B cell (primary cell): ENCODE results near the gene GRK5. TPM values are rescaled to one million over a fixed set of nuclear protein-coding genes. Genes with fewer than 3 reads are reported as not detected.

Experiments used
- ATAC-seq: fragments of 200-7000 bp; cut with Tn5 transposase; one replicate; pipeline ENCODE4 v1.10.0; 2021; ENCODE audit warnings: low read depth, mild to moderate bottlenecking, moderate number of reproducible peaks, moderate library complexity
- CTCF ChIA-PET: fragments of 350-600 bp; sonication (Branson Sonifier 250); formaldehyde crosslinking; loops from one replicate; lab custom pipeline; 2021; ENCODE audit warnings: antibody characterized with exemption, inconsistent platforms; lab: Charles Lee
- POLR2A ChIA-PET: fragments of 350-600 bp; sonication (Branson Sonifier 250); formaldehyde crosslinking; loops from one replicate; lab custom pipeline; 2021; ENCODE audit warnings: antibody characterized with exemption; lab: Charles Lee
- DNase-seq: peaks from one replicate; pipeline ENCODE4 v3.0.0; 2013
- H2AFZ ChIP-seq: 2 replicates; pipeline ENCODE4 v1.6.1; 2012; ENCODE audit warnings: mild to moderate bottlenecking, low read depth, low read length; ENCODE audit not compliant: insufficient read depth, poor library complexity, severe bottlenecking
- H3K27ac ChIP-seq, 2 donors: 1 replicate in 1 of 2; 2 replicates in 1 of 2; pipeline ENCODE4 v1.5.1; 2012 to 2013; ENCODE audit warnings: low read length in 2 of 2, mild to moderate bottlenecking in 2 of 2, moderate library complexity in 1 of 2
- H3K27me3 ChIP-seq, 4 experiments: fragments of 200-600 bp in 1 of 4; sonication (generic) in 1 of 4; replicated peaks in 1 of 4; 1 replicate in 2 of 4; 2 replicates in 2 of 4; pipeline versions ENCODE4 v1.6.1 to v1.7.0; 2013 to 2016; ENCODE audit warnings: low read length in 3 of 4, mild to moderate bottlenecking in 2 of 4, mixed read lengths in 1 of 4, moderate library complexity in 1 of 4; ENCODE audit not compliant: insufficient read depth in 4 of 4, control insufficient read depth in 3 of 4; ENCODE audit errors: control extremely low read depth in 1 of 4
- H3K36me3 ChIP-seq, 2 experiments: replicated peaks in 1 of 2; 1 replicate in 1 of 2; 2 replicates in 1 of 2; pipeline versions ENCODE4 v1.6.1 to v1.7.1; 2013; ENCODE audit warnings: low read length in 1 of 2; ENCODE audit not compliant: insufficient read depth in 2 of 2, control insufficient read depth in 1 of 2; ENCODE audit errors: control extremely low read depth in 1 of 2, extremely low read depth in 1 of 2
- H3K4me1 ChIP-seq, 2 donors: fragments of 200-600 bp in 1 of 2; sonication (generic) in 1 of 2; 1 replicate in 1 of 2; 2 replicates in 1 of 2; pipeline versions ENCODE4 v1.5.1 to v1.6.1; 2013 to 2017; ENCODE audit warnings: low read length in 2 of 2; ENCODE audit not compliant: control insufficient read depth in 2 of 2, insufficient read depth in 2 of 2
- H3K4me2 ChIP-seq: replicated peaks from 2 replicates; pipeline ENCODE3; 2012; ENCODE audit warnings: mild to moderate bottlenecking, low read depth, low read length; ENCODE audit not compliant: poor library complexity, severe bottlenecking
- H3K4me3 ChIP-seq, 5 experiments: fragments of 200-600 bp in 1 of 5; sonication (generic) in 1 of 5; 1 replicate in 3 of 5; 2 replicates in 2 of 5; pipeline versions ENCODE4 v1.5.1 to v1.7.0; 2011 to 2016; ENCODE audit warnings: low read length in 4 of 5, mild to moderate bottlenecking in 4 of 5, low read depth in 2 of 5, control low read depth in 1 of 5, moderate library complexity in 1 of 5; ENCODE audit not compliant: insufficient read depth in 1 of 5; ENCODE audit errors: control extremely low read depth in 1 of 5, extremely low read depth in 1 of 5
- H3K79me2 ChIP-seq: fragments of 200-600 bp; sonication (generic); one replicate; pipeline ENCODE4 v1.6.0; 2016; ENCODE audit warnings: low read length; ENCODE audit not compliant: control insufficient read depth, insufficient read depth
- H3K9ac ChIP-seq: fragments of 200-600 bp; sonication (generic); 2 replicates; pipeline ENCODE4 v1.6.1; 2017; ENCODE audit warnings: mild to moderate bottlenecking, low read length, moderate library complexity
- H3K9me3 ChIP-seq, 3 donors: one replicate each; pipeline versions ENCODE4 v1.6.1 to v1.7.1; 2013; ENCODE audit warnings: low read length in 2 of 3; ENCODE audit not compliant: control insufficient read depth in 2 of 3, insufficient read depth in 1 of 3; ENCODE audit errors: control extremely low read depth in 1 of 3
- H4K20me1 ChIP-seq: 2 replicates; pipeline ENCODE4 v1.6.0; 2012; ENCODE audit warnings: mild to moderate bottlenecking, low read length; ENCODE audit not compliant: insufficient read depth, control insufficient read depth, poor library complexity, severe bottlenecking
- H3K27ac Mint-ChIP-seq: one replicate; pipeline ENCODE4 v1.8.0; 2021; ENCODE audit warnings: mixed read lengths
- H3K27me3 Mint-ChIP-seq: one replicate; pipeline ENCODE4 v1.8.0; 2021; ENCODE audit warnings: mixed read lengths
- H3K4me1 Mint-ChIP-seq: one replicate; pipeline ENCODE4 v1.8.0; 2021; ENCODE audit warnings: mixed read lengths
- H3K4me3 Mint-ChIP-seq: one replicate; pipeline ENCODE4 v1.8.0; 2021; ENCODE audit warnings: mixed read lengths
- H3K9me3 Mint-ChIP-seq: one replicate; pipeline ENCODE4 v1.8.0; 2022; ENCODE audit warnings: mixed read lengths; ENCODE audit not compliant: insufficient read depth
- EZH2 ChIP-seq: IDR thresholded peaks from 2 replicates; pipeline ENCODE4 v1.6.1; 2012; ENCODE audit warnings: borderline replicate concordance, low read depth, mild to moderate bottlenecking, moderate library complexity, low read length; ENCODE audit not compliant: insufficient read depth, poor library complexity, severe bottlenecking
- WGBS: methylation state at CpG from one replicate; pipeline ENCODE4 v1.1.5; 2013; ENCODE audit warnings: missing lambda C conversion rate; ENCODE audit not compliant: insufficient coverage; 5-methylcytosine and 5-hydroxymethylcytosine counted together
- intact Hi-C: fragments of 100-400 bp; cut with micrococcal nuclease; formaldehyde crosslinking; loops from one replicate; pipeline ENCODE4 v1.10.0; 2022
- polyA plus RNA-seq: library from polyadenylated mRNA; depleted of rRNA; stranded (reverse); fragments of >200 nt; gene quantifications from 2 replicates; pipeline ENCODE4 v1.2.3, GENCODE V29; 2012
- total RNA-seq, 2 donors: library from RNA; stranded (reverse); fragments of 120-200 nt in 1 of 2; gene quantifications; 1 replicate in 1 of 2; 2 replicates in 1 of 2; pipeline versions ENCODE4 v1.2.3 to v1.2.4, GENCODE V29; 2013 to 2022
- TF ChIP-seq, protein P1 (sequence below): fragments of 200-600 bp; IDR thresholded peaks from one replicate; pipeline ENCODE4 v1.8.0; 2022; ENCODE audit warnings: antibody characterized with exemption, mild to moderate bottlenecking

GRK5 gene
- total and polyA plus RNA-seq, 2 donors (not counting 1 experiment from before 2014, with no cell fraction given), result 21.9 to 54.8 TPM

DNA sequence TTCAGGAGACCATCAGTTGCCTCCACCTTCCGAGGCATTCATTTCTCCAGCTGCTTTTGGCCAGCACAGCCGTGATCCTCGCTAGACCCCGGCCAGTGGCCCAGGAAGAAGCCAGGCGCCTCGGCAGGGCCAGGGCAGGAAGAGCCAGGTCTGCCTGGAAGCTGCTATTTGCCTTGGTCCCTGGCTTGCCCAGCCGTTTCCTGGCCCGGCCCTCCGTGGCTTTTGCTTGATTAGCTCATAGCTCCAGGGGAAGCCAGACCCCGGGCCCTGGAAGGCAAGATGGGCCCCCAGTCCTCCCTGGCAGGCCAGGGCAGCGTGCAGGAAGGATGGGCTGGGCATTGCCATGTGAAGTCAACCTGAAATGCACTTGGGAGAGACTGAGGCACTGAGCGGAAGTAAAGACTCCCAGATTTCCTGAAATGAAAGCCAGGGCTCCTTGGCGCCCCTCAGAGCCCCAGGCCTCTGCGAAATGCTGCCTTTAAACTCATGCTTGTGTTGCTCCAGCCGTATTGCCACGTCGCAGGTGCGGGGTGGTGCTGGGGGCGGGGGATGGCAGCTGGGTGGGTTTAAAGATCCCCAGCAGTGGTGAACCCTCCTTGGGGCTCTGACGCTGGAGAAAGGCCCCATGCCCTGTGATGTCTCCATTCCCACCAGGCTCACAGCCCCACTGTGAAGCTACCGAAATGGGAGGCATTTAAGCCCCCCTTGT, 160.6 kb downstream of the GRK5 start:
- H3K9me3 Mint-ChIP-seq, result no peaks in the 10 kb centered on the region

More for the DNA sequence above, 160.6 kb downstream of the GRK5 start:
- peaks cover 62% of the 10 kb centered on the region for H3K79me2 ChIP-seq
- peak overlapping the region; percentile 68 for H3K4me2 ChIP-seq
- ChIA-PET CTCF (interaction anchor here (1.8 kb wide), 1 partner anchor 161 kb away, joined by 6 read pairs; the partner anchor contains the start of gene GRK5), POLR2A (no interaction called here)
- intact Hi-C loops, result loop anchor here (2.0 kb wide), 2 partner anchors 49 to 53 kb away; no protein-coding TSS in a partner anchor
- TF ChIP-seq, protein P1, sequence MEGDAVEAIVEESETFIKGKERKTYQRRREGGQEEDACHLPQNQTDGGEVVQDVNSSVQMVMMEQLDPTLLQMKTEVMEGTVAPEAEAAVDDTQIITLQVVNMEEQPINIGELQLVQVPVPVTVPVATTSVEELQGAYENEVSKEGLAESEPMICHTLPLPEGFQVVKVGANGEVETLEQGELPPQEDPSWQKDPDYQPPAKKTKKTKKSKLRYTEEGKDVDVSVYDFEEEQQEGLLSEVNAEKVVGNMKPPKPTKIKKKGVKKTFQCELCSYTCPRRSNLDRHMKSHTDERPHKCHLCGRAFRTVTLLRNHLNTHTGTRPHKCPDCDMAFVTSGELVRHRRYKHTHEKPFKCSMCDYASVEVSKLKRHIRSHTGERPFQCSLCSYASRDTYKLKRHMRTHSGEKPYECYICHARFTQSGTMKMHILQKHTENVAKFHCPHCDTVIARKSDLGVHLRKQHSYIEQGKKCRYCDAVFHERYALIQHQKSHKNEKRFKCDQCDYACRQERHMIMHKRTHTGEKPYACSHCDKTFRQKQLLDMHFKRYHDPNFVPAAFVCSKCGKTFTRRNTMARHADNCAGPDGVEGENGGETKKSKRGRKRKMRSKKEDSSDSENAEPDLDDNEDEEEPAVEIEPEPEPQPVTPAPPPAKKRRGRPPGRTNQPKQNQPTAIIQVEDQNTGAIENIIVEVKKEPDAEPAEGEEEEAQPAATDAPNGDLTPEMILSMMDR, result no peak
- no peak for TF ChIP-seq EZH2
- H3K36me3 ChIP-seq, result peaks cover 0 to 20% of the 10 kb centered on the region in 2 experiments
- no peaks in the 10 kb centered on the region for H3K27me3 ChIP-seq
- DNase-seq (no peak), ATAC-seq (no peak)
- H3K4me3 ChIP-seq, result no peak overlapping the region
- peak overlapping the region; percentile 90 for H3K4me3 Mint-ChIP-seq
- H4K20me1 ChIP-seq, result no peaks in the 10 kb centered on the region
- 82% methylated on average over 20 of the region's 21 CpGs for WGBS
- peak overlapping the region; percentile 97 for H3K27ac Mint-ChIP-seq
- peak overlapping the region; percentile 73 to 75 for H3K27ac ChIP-seq
- H2AFZ ChIP-seq, result no peak overlapping the region
- H3K27me3 Mint-ChIP-seq, result no peaks in the 10 kb centered on the region
- H3K9me3 ChIP-seq, result peaks cover 0 to 5% (median 2%) of the 10 kb centered on the region in 3 donors
- H3K4me1 ChIP-seq, result peaks cover 46 to 49% of the 10 kb centered on the region in 2 donors
- H3K4me1 Mint-ChIP-seq, result peaks cover 54% of the 10 kb centered on the region
- H3K9ac ChIP-seq, result no peak overlapping the region
